ENCODE data around the gene MTX3. TPM values are rescaled to one million over a fixed set of nuclear protein-coding genes. Genes with fewer than 3 reads are reported as not detected.

MTX3 gene
- total RNA-seq, 1 donor from 2014 or later, result 22.1 TPM

- Histone ChIP-seq H3K4me3 (ENCODE audit: low read depth, low read length) (no peak overlapping the region), H3K36me3 (ENCODE audit: control insufficient read depth, insufficient read depth, low read length) (no peaks in the 10 kb centered on the region), H3K27me3 (ENCODE audit: control insufficient read depth, insufficient read depth, low read length) (no peaks in the 10 kb centered on the region)
- FAIRE-seq, result no peak
- no peak for DNase-seq (ENCODE audit: low read depth)
- no peak for TF ChIP-seq CTCF (IDR thresholded peaks at IDR 0.05; ENCODE audit: insufficient read depth, low read length, severe bottlenecking)
These were observed 43.5 kb downstream of the MTX3 start for GRCh38 chr5:79947567-79947966.

GRCh38 chr5:79938468-79938867 is 52.6 kb downstream of the MTX3 start:
- FAIRE-seq (peak; percentile 80), DNase-seq (ENCODE audit: low read depth) (peak; percentile 94)
- no peak overlapping the region for H3K4me3 ChIP-seq (ENCODE audit: low read depth, low read length)
- TF ChIP-seq CTCF (IDR thresholded peaks at IDR 0.05; ENCODE audit: insufficient read depth, low read length, severe bottlenecking), result no peak
- no peaks in the 10 kb centered on the region for H3K27me3 ChIP-seq (ENCODE audit: control insufficient read depth, insufficient read depth, low read length)
- no peaks in the 10 kb centered on the region for H3K36me3 ChIP-seq (ENCODE audit: control insufficient read depth, insufficient read depth, low read length)

GRCh38 chr5:79936646-79937216 is 54.3 kb downstream of the MTX3 start:
- TF ChIP-seq CTCF (IDR thresholded peaks at IDR 0.05; ENCODE audit: insufficient read depth, low read length, severe bottlenecking), result no peak
- DNase-seq (ENCODE audit: low read depth), result peak; percentile 73
- Histone ChIP-seq H3K4me3 (ENCODE audit: low read depth, low read length) (no peak overlapping the region), H3K36me3 (ENCODE audit: control insufficient read depth, insufficient read depth, low read length) (no peaks in the 10 kb centered on the region), H3K27me3 (ENCODE audit: control insufficient read depth, insufficient read depth, low read length) (no peaks in the 10 kb centered on the region)
- no peak for FAIRE-seq

GRCh38 chr5:79936002-79936645 is 54.9 kb downstream of the MTX3 start:
- Histone ChIP-seq H3K27me3 (ENCODE audit: control insufficient read depth, insufficient read depth, low read length) (no peaks in the 10 kb centered on the region), H3K36me3 (ENCODE audit: control insufficient read depth, insufficient read depth, low read length) (no peaks in the 10 kb centered on the region), H3K4me3 (ENCODE audit: low read depth, low read length) (no peak overlapping the region)
- FAIRE-seq (no peak), DNase-seq (ENCODE audit: low read depth) (peak; percentile 57)
- no peak for TF ChIP-seq CTCF (IDR thresholded peaks at IDR 0.05; ENCODE audit: insufficient read depth, low read length, severe bottlenecking)

- H3K4me3 ChIP-seq (ENCODE audit: low read depth, low read length), result no peak overlapping the region
- TF ChIP-seq CTCF (IDR thresholded peaks at IDR 0.05; ENCODE audit: insufficient read depth, low read length, severe bottlenecking), result no peak
- FAIRE-seq (no peak), DNase-seq (ENCODE audit: low read depth) (peak; percentile 68)
- no peaks in the 10 kb centered on the region for H3K36me3 ChIP-seq (ENCODE audit: control insufficient read depth, insufficient read depth, low read length)
- H3K27me3 ChIP-seq (ENCODE audit: control insufficient read depth, insufficient read depth, low read length), result no peaks in the 10 kb centered on the region
These were observed 56.4 kb downstream of the MTX3 start for GRCh38 chr5:79934681-79935080.

Measured in bronchial epithelial cell (primary cell).